GM19328 (cell line): ENCODE results near the gene SPATA18.
"Not testable (repeated sequence)": the region's sequence is repeated elsewhere in the genome, so short reads cannot be mapped to it uniquely, and the experiment has no call there.

Source experiments
- ATAC-seq: cut with Tn5 transposase; IDR thresholded peaks from one replicate; pipeline ENCODE4 v1.9.1; 2021; ENCODE audit warnings: mild to moderate bottlenecking, moderate library complexity; ENCODE audit not compliant: unreplicated experiment

The SPATA18 gene

GRCh38 chr4:52105276-52105675, 54.2 kb downstream of the SPATA18 start:
- ATAC-seq = no peak

GRCh38 chr4:52106191-52106590, 55.1 kb downstream of the SPATA18 start:
- no peak for ATAC-seq

GRCh38 chr4:52106660-52107059, 55.6 kb downstream of the SPATA18 start:
- ATAC-seq = no peak

GRCh38 chr4:52107336-52107735, 56.2 kb downstream of the SPATA18 start:
- ATAC-seq = no peak

GRCh38 chr4:52107745-52108144, 56.6 kb downstream of the SPATA18 start:
- ATAC-seq = no peak

- ATAC-seq = no peak
These were observed 59.1 kb downstream of the SPATA18 start for GRCh38 chr4:52110171-52110570.

GRCh38 chr4:52111995-52112394, 60.9 kb downstream of the SPATA18 start:
- no peak for ATAC-seq

- no peak for ATAC-seq
These were observed 61.3 kb downstream of the SPATA18 start for GRCh38 chr4:52112411-52112810.

GRCh38 chr4:52116641-52117040, 65.5 kb downstream of the SPATA18 start:
- ATAC-seq = no peak

GRCh38 chr4:52126226-52126625, 75.1 kb downstream of the SPATA18 start:
- no peak for ATAC-seq

- ATAC-seq = no peak
These were observed 75.9 kb downstream of the SPATA18 start for GRCh38 chr4:52126966-52127365.

- ATAC-seq = no peak
These were observed 84.1 kb downstream of the SPATA18 start for GRCh38 chr4:52135171-52135570.

- not testable (repeated sequence) for ATAC-seq
These were observed 86.0 kb downstream of the SPATA18 start for GRCh38 chr4:52137152-52137551.

- ATAC-seq = no peak
These were observed 91.7 kb downstream of the SPATA18 start for GRCh38 chr4:52142816-52143215.

GRCh38 chr4:52143815-52144214, 92.7 kb downstream of the SPATA18 start:
- no peak for ATAC-seq

GRCh38 chr4:52144372-52144771, 93.3 kb downstream of the SPATA18 start:
- no peak for ATAC-seq
